GM12878 (cell line): ENCODE results near the gene DPM2. TPM values are rescaled to one million over a fixed set of nuclear protein-coding genes. Genes with fewer than 3 reads are reported as not detected.
A peak's percentile ranks its signal among the peaks of the same experiment; 100 is the strongest.

ENCODE experiments used
- ATF3 ChIP-seq: IDR thresholded peaks from 2 replicates; pipeline ENCODE4 v1.6.1; 2011; ENCODE audit warnings: low read depth, mild to moderate bottlenecking, low read length, moderate library complexity, borderline replicate concordance; ENCODE audit errors: extremely low read depth
- CBX3 ChIP-seq: fragments of 200-600 bp; sonication (generic); IDR thresholded peaks from 2 replicates; pipeline ENCODE4 v1.6.1; 2016; ENCODE audit warnings: low read depth, borderline replicate concordance
- CHD2 ChIP-seq: IDR thresholded peaks from 2 replicates; pipeline ENCODE4 v1.6.1; 2011; ENCODE audit warnings: low read depth, low read length, improper control_type of control experiment, borderline replicate concordance
- HDAC6 ChIP-seq: fragments of 200-600 bp; sonication (generic); IDR thresholded peaks from one replicate; pipeline ENCODE4 v1.8.0; 2017; ENCODE audit warnings: antibody characterized with exemption; ENCODE audit not compliant: unreplicated experiment
- SIN3A ChIP-seq: IDR thresholded peaks from 2 replicates; pipeline ENCODE4 v1.6.1; 2012; ENCODE audit warnings: low read depth, low read length, improper control_type of control experiment
- ZNF24 ChIP-seq: fragments of 450-650 bp; IDR thresholded peaks from 2 replicates; pipeline ENCODE4 v1.6.1; 2017; ENCODE audit warnings: antibody characterized with exemption, mild to moderate bottlenecking
- ZNF274 ChIP-seq: IDR thresholded peaks from one replicate; pipeline ENCODE4 v1.8.0; 2011; ENCODE audit not compliant: insufficient read length, insufficient read depth
- polyA plus RNA-seq, 11 experiments: library from polyadenylated mRNA; depleted of rRNA in 4 of 11; unstranded in 6 of 11; stranded (reverse) in 5 of 11; fragments of >200 nt; fragmentation: Nextera tagmentation in 4 of 11; fragmentation: Illumina TruSeq in 1 of 11; extraction: Ambion mirVana in 4 of 11; extraction: Trizol in 1 of 11; gene quantifications; 1 replicate in 1 of 11; 2 replicates in 10 of 11; pipeline versions ENCODE4 v1.2.1 to v1.2.3, GENCODE V29; 2011 to 2016; ENCODE audit warnings: inconsistent platforms in 2 of 11, missing spikeins in 2 of 11, low read depth in 1 of 11
- total RNA-seq, 4 experiments: library from RNA; depleted of rRNA in 3 of 4; stranded (reverse); fragments of >200 nt in 3 of 4; fragmentation: Illumina TruSeq in 1 of 4; extraction: Trizol in 1 of 4; gene quantifications; 2 replicates each; pipeline versions ENCODE4 v1.2.1 to v1.2.3, GENCODE V29; 2013 to 2021
- TF ChIP-seq, protein P1 (sequence below): fragments of 450-650 bp; IDR thresholded peaks from 2 replicates; pipeline ENCODE4 v1.6.1; 2014; ENCODE audit warnings: mild to moderate bottlenecking
- TF ChIP-seq, protein P2 (sequence below): fragments of 450-650 bp; IDR thresholded peaks from 2 replicates; pipeline ENCODE4 v1.6.1; 2017; ENCODE audit warnings: mild to moderate bottlenecking, low read depth, inconsistent platforms; ENCODE audit not compliant: poor library complexity, severe bottlenecking
- TF ChIP-seq, protein P3 (sequence below): fragments of 450-650 bp; IDR thresholded peaks from 2 replicates; pipeline ENCODE4 v1.6.1; 2017; ENCODE audit warnings: low read depth, mild to moderate bottlenecking, moderate library complexity
- TF ChIP-seq, protein P4 (sequence below): fragments of 450-650 bp; IDR thresholded peaks from 2 replicates; pipeline ENCODE4 v1.6.1; 2017; ENCODE audit warnings: mild to moderate bottlenecking, moderate library complexity
- TF ChIP-seq, protein P5 (sequence below): fragments of 450-650 bp; conservative IDR thresholded peaks from 2 replicates; pipeline ENCODE4 v1.6.1; 2017; ENCODE audit warnings: mild to moderate bottlenecking, moderate library complexity

Gene DPM2
- total and polyA plus RNA-seq, 10 of the 15 experiments (the other 5 are each of a cell fraction or from before 2014, with no cell fraction given), result 22.7 to 77.9 (median 44.7) TPM

GRCh38 chr9:127980706-127981558 is 43.3 kb upstream of the DPM2 start, which contains the start of gene EEIG1 (continued):
- TF ChIP-seq, protein P1, sequence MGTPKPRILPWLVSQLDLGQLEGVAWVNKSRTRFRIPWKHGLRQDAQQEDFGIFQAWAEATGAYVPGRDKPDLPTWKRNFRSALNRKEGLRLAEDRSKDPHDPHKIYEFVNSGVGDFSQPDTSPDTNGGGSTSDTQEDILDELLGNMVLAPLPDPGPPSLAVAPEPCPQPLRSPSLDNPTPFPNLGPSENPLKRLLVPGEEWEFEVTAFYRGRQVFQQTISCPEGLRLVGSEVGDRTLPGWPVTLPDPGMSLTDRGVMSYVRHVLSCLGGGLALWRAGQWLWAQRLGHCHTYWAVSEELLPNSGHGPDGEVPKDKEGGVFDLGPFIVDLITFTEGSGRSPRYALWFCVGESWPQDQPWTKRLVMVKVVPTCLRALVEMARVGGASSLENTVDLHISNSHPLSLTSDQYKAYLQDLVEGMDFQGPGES, result 0 out of 2 replicates have a peak, but pooled peaks have one; percentile 52
- TF ChIP-seq SIN3A, result no peak
- TF ChIP-seq, protein P2, sequence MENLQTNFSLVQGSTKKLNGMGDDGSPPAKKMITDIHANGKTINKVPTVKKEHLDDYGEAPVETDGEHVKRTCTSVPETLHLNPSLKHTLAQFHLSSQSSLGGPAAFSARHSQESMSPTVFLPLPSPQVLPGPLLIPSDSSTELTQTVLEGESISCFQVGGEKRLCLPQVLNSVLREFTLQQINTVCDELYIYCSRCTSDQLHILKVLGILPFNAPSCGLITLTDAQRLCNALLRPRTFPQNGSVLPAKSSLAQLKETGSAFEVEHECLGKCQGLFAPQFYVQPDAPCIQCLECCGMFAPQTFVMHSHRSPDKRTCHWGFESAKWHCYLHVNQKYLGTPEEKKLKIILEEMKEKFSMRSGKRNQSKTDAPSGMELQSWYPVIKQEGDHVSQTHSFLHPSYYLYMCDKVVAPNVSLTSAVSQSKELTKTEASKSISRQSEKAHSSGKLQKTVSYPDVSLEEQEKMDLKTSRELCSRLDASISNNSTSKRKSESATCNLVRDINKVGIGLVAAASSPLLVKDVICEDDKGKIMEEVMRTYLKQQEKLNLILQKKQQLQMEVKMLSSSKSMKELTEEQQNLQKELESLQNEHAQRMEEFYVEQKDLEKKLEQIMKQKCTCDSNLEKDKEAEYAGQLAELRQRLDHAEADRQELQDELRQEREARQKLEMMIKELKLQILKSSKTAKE, result no peak
- no peak for TF ChIP-seq ZNF24
- TF ChIP-seq HDAC6, result no peak
- TF ChIP-seq ATF3, result no peak
- TF ChIP-seq, protein P3, sequence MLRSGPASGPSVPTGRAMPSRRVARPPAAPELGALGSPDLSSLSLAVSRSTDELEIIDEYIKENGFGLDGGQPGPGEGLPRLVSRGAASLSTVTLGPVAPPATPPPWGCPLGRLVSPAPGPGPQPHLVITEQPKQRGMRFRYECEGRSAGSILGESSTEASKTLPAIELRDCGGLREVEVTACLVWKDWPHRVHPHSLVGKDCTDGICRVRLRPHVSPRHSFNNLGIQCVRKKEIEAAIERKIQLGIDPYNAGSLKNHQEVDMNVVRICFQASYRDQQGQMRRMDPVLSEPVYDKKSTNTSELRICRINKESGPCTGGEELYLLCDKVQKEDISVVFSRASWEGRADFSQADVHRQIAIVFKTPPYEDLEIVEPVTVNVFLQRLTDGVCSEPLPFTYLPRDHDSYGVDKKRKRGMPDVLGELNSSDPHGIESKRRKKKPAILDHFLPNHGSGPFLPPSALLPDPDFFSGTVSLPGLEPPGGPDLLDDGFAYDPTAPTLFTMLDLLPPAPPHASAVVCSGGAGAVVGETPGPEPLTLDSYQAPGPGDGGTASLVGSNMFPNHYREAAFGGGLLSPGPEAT, result no peak
- TF ChIP-seq CBX3, result no peak
- TF ChIP-seq CHD2, result 0 out of 2 replicates have a peak, but pooled peaks have one; percentile 13
- TF ChIP-seq, protein P4, sequence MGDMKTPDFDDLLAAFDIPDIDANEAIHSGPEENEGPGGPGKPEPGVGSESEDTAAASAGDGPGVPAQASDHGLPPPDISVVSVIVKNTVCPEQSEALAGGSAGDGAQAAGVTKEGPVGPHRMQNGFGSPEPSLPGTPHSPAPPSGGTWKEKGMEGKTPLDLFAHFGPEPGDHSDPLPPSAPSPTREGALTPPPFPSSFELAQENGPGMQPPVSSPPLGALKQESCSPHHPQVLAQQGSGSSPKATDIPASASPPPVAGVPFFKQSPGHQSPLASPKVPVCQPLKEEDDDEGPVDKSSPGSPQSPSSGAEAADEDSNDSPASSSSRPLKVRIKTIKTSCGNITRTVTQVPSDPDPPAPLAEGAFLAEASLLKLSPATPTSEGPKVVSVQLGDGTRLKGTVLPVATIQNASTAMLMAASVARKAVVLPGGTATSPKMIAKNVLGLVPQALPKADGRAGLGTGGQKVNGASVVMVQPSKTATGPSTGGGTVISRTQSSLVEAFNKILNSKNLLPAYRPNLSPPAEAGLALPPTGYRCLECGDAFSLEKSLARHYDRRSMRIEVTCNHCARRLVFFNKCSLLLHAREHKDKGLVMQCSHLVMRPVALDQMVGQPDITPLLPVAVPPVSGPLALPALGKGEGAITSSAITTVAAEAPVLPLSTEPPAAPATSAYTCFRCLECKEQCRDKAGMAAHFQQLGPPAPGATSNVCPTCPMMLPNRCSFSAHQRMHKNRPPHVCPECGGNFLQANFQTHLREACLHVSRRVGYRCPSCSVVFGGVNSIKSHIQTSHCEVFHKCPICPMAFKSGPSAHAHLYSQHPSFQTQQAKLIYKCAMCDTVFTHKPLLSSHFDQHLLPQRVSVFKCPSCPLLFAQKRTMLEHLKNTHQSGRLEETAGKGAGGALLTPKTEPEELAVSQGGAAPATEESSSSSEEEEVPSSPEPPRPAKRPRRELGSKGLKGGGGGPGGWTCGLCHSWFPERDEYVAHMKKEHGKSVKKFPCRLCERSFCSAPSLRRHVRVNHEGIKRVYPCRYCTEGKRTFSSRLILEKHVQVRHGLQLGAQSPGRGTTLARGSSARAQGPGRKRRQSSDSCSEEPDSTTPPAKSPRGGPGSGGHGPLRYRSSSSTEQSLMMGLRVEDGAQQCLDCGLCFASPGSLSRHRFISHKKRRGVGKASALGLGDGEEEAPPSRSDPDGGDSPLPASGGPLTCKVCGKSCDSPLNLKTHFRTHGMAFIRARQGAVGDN, result no peak
- TF ChIP-seq, protein P5, sequence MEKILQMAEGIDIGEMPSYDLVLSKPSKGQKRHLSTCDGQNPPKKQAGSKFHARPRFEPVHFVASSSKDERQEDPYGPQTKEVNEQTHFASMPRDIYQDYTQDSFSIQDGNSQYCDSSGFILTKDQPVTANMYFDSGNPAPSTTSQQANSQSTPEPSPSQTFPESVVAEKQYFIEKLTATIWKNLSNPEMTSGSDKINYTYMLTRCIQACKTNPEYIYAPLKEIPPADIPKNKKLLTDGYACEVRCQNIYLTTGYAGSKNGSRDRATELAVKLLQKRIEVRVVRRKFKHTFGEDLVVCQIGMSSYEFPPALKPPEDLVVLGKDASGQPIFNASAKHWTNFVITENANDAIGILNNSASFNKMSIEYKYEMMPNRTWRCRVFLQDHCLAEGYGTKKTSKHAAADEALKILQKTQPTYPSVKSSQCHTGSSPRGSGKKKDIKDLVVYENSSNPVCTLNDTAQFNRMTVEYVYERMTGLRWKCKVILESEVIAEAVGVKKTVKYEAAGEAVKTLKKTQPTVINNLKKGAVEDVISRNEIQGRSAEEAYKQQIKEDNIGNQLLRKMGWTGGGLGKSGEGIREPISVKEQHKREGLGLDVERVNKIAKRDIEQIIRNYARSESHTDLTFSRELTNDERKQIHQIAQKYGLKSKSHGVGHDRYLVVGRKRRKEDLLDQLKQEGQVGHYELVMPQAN, result 0 out of 2 replicates have a peak, but pooled peaks have one; percentile 61
- TF ChIP-seq ZNF274, result no peak
